CD4-positive, alpha-beta T cell (primary cell): ENCODE measurements around the gene COL18A1. TPM values are rescaled to one million over a fixed set of nuclear protein-coding genes. Genes with fewer than 3 reads are reported as not detected.
"Not testable (repeated sequence)": the region's sequence is repeated elsewhere in the genome, so short reads cannot be mapped to it uniquely, and the experiment has no call there.

ENCODE experiments used
- ATAC-seq: fragments of 200-7000 bp; cut with Tn5 transposase; one replicate; pipeline ENCODE4 v1.10.0; 2022; ENCODE audit warnings: mild to moderate bottlenecking; ENCODE audit not compliant: poor library complexity
- CTCF ChIA-PET: fragments of 350-600 bp; sonication (Branson Sonifier 250); formaldehyde crosslinking; loops from one replicate; lab custom pipeline; 2021; ENCODE audit warnings: antibody characterized with exemption, inconsistent platforms; lab: Charles Lee
- POLR2A ChIA-PET: fragments of 350-600 bp; sonication (Branson Sonifier 250); formaldehyde crosslinking; loops from one replicate; lab custom pipeline; 2021; ENCODE audit warnings: antibody characterized with exemption, inconsistent platforms; lab: Charles Lee
- DNase-seq, 14 experiments: peaks; one replicate each; pipeline ENCODE4 v3.0.0-alpha.2; 2013 to 2020; ENCODE audit warnings: mixed read lengths in 2 of 14
- H3K27ac ChIP-seq, 2 donors: one replicate each; pipeline versions ENCODE4 v1.5.1 to v1.7.0; 2013; ENCODE audit warnings: low read length in 2 of 2, low read depth in 1 of 2, mild to moderate bottlenecking in 1 of 2
- H3K27me3 ChIP-seq, 2 experiments: 1 replicate in 1 of 2; 2 replicates in 1 of 2; pipeline versions ENCODE4 v1.6.1 to v1.7.0; 2013; ENCODE audit warnings: low read length in 2 of 2, control low read depth in 1 of 2, mild to moderate bottlenecking in 1 of 2, moderate library complexity in 1 of 2; ENCODE audit not compliant: insufficient read depth in 2 of 2, control insufficient read depth in 1 of 2
- H3K36me3 ChIP-seq: one replicate; pipeline ENCODE4 v1.6.1; 2013; ENCODE audit warnings: low read length, control low read depth; ENCODE audit not compliant: insufficient read depth
- H3K4me1 ChIP-seq: one replicate; pipeline ENCODE4 v1.6.1; 2013; ENCODE audit warnings: low read length, control low read depth; ENCODE audit not compliant: insufficient read depth
- H3K4me3 ChIP-seq: one replicate; pipeline ENCODE4 v1.5.1; 2013; ENCODE audit warnings: mild to moderate bottlenecking, low read length, moderate library complexity
- H3K9me3 ChIP-seq, 2 experiments: 1 replicate in 1 of 2; 2 replicates in 1 of 2; pipeline versions ENCODE4 v1.6.1 to v1.7.0; 2013; ENCODE audit warnings: low read length in 2 of 2, mild to moderate bottlenecking in 2 of 2, control low read depth in 1 of 2, moderate library complexity in 1 of 2; ENCODE audit not compliant: control insufficient read depth in 1 of 2, insufficient read depth in 1 of 2
- H3K27ac Mint-ChIP-seq: one replicate; pipeline ENCODE4 v1.8.0; 2020; ENCODE audit warnings: mixed read lengths
- H3K27me3 Mint-ChIP-seq: one replicate; pipeline ENCODE4 v1.8.0; 2021; ENCODE audit warnings: mixed read lengths
- H3K36me3 Mint-ChIP-seq: one replicate; pipeline ENCODE4 v1.8.0; 2021; ENCODE audit warnings: low read depth, mixed read lengths
- H3K4me1 Mint-ChIP-seq: one replicate; pipeline ENCODE4 v1.8.0; 2021; ENCODE audit warnings: low read depth, mixed read lengths
- H3K4me3 Mint-ChIP-seq: one replicate; pipeline ENCODE4 v1.8.0; 2020; ENCODE audit warnings: mild to moderate bottlenecking, mixed read lengths
- H3K9me3 Mint-ChIP-seq: one replicate; pipeline ENCODE4 v1.8.0; 2020; ENCODE audit warnings: mixed read lengths
- CTCF ChIP-seq: fragments of 200-600 bp; IDR thresholded peaks from one replicate; pipeline ENCODE4 v1.8.0; 2022; ENCODE audit warnings: antibody characterized with exemption, mild to moderate bottlenecking
- intact Hi-C, 2 experiments: fragments of 100-400 bp; cut with DNase I in 1 of 2; cut with micrococcal nuclease in 1 of 2; formaldehyde crosslinking; loops; one replicate each; pipeline versions ENCODE4 v1.15.1 to v1.9.0; 2023 to 2025; cut with DNase I, micrococcal nuclease
- total RNA-seq, 174 experiments: library from RNA in 2 of 174; stranded (reverse) in 2 of 174; gene quantifications; one replicate each; pipeline ENCODE4 v1.2.3 and lab custom pipeline; 2021 to 2026

The COL18A1 gene
- total RNA-seq, 2 experiments from 2014 or later = 15.2 to 16.0 TPM

- Histone ChIP-seq H3K27ac (no peak overlapping the region), H3K9me3 (peaks cover 0 to under 1% of the 10 kb centered on the region in 2 experiments), H3K4me1 (no peaks in the 10 kb centered on the region), H3K36me3 (peaks cover 29% of the 10 kb centered on the region), H3K4me3 (no peak overlapping the region), H3K27me3 (no peaks in the 10 kb centered on the region)
- no peak for TF ChIP-seq CTCF
- Mint-ChIP-seq H3K9me3 (no peaks in the 10 kb centered on the region), H3K36me3 (peaks cover 37% of the 10 kb centered on the region), H3K4me3 (no peak overlapping the region), H3K27ac (no peak overlapping the region), H3K27me3 (no peaks in the 10 kb centered on the region), H3K4me1 (no peaks in the 10 kb centered on the region)
- intact Hi-C loops = no loop called here
- POLR2A ChIA-PET = no interaction called here
- DNase-seq (no peak), ATAC-seq (no peak)
- CTCF ChIA-PET = no interaction called here
These were observed 120.9 kb downstream of the COL18A1 start for GRCh38 chr21:45525910-45526306.

DNA sequence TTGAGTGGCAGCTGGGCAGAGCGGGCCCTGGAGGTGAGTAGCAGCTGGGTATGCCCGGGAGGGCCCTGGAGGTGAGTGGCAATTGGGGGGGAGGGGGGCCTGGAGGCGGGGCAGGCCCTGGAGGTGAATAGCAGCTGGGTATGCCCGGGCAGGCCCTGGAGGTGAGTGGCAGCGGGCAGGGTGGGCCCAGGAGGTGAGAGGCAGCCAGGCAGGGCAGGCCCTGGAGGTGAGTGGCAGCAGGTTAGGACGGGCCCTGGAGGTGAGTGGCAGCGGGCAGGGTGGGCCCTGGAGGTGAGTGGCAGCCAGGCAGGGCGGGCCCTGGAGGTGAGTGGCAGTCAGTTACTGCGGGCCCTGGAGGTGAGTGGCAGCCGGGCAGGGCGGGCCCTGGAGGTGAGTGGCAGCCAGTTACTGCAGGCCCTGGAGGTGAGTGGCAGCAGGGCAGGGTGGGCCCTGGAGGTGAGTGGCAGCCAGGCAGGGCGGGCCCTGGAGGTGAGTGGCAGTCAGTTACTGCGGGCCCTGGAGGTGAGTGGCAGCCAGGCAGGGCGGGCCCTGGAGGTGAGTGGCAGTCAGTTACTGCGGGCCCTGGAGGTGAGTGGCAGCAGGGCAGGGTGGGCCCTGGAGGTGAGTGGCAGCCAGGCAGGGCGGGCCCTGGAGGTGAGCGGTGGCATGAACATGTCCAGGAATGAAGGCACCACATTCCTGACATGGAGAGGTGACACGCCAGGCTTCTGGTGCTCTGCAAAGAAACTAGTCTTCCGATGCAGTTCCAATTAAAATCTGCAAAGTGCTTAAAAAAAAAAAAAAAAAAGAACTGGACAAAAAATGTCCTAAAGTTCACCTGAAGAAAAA, 122.4 kb downstream of the COL18A1 start:
- POLR2A ChIA-PET, DNase-seq, H3K4me1 ChIP-seq, ATAC-seq, H3K9me3 ChIP-seq, H3K27ac Mint-ChIP-seq, H3K4me3 Mint-ChIP-seq, CTCF ChIA-PET, H3K27me3 ChIP-seq, H3K27ac ChIP-seq, H3K9me3 Mint-ChIP-seq, H3K27me3 Mint-ChIP-seq, H3K4me1 Mint-ChIP-seq, H3K4me3 ChIP-seq, intact Hi-C loops: not testable (repeated sequence)
- H3K36me3 ChIP-seq = peaks cover 37% of the 10 kb centered on the region
- peaks cover 27% of the 10 kb centered on the region for H3K36me3 Mint-ChIP-seq

DNA sequence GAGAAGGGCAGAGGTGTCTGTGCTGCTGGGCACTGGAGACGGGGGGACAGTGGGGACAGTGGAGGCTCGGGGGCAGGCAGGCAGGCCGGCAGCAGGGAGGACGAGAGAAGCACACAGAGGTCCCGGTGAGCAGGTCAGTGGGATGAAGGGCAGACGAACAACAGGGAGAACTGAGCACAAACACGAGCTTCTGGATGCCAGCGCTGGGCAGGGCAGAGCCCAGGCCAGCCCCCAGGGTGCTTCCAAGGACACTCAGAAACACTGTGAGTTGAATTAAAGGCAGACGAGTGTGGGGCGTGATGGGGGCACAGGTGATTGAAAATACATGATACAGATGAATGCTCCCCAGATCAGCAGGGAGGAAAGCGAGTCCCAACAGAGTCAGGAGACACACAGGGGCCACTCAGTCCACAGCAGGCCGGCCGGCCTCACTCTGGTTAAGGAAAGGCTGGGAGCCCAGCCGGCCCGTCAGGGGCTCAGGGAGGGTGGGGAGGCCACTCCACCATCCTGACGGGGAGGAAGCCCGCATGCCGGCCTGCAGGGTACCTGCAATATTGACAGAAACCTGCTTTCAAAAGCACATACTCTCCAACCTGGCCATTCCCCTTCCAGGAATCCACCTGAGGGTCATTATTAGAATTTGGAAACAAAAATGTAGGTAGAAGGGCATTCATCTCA, 123.2 kb downstream of the COL18A1 start:
- H3K9me3 ChIP-seq = peaks cover 0 to 6% of the 10 kb centered on the region in 2 experiments
- DNase-seq = no peak
- TF ChIP-seq CTCF = no peak
- H3K27me3 ChIP-seq = no peaks in the 10 kb centered on the region
- no peak overlapping the region for H3K4me3 Mint-ChIP-seq
- no peak overlapping the region for H3K4me3 ChIP-seq
- H3K27ac Mint-ChIP-seq = no peak overlapping the region
- POLR2A ChIA-PET = no interaction called here
- CTCF ChIA-PET = no interaction called here
- no peak for ATAC-seq
- H3K27me3 Mint-ChIP-seq = no peaks in the 10 kb centered on the region
- H3K36me3 Mint-ChIP-seq = peaks cover 23% of the 10 kb centered on the region
- peaks cover 14% of the 10 kb centered on the region for H3K4me1 ChIP-seq
- H3K9me3 Mint-ChIP-seq = no peaks in the 10 kb centered on the region
- H3K36me3 ChIP-seq = peaks cover 35% of the 10 kb centered on the region
- intact Hi-C loops = no loop called here
- no peak overlapping the region for H3K27ac ChIP-seq
- H3K4me1 Mint-ChIP-seq = peaks cover 7% of the 10 kb centered on the region
